ENCODE measurements around the gene OR8J1. TPM values are rescaled to one million over a fixed set of nuclear protein-coding genes. Genes with fewer than 3 reads are reported as not detected.

The OR8J1 gene
- total RNA-seq, 1 donor from 2014 or later: not detected

- Histone ChIP-seq H3K9me3 (ENCODE audit: low read depth) (no peaks in the 10 kb centered on the region), H3K4me2 (no peak overlapping the region), H3K27ac (no peak overlapping the region), H3K79me2 (ENCODE audit: low read depth) (no peaks in the 10 kb centered on the region), H4K20me1 (ENCODE audit: low read depth) (no peaks in the 10 kb centered on the region), H3K36me3 (no peaks in the 10 kb centered on the region), H3K4me1 (no peaks in the 10 kb centered on the region), H2AFZ (replicated peaks) (no peak overlapping the region), H3F3A (ENCODE audit: low read depth) (no peaks in the 10 kb centered on the region), H3K27me3 (no peaks in the 10 kb centered on the region), H3K4me3 (no peak overlapping the region), H3K9ac (no peak overlapping the region)
- Mint-ChIP-seq H3K4me1 (no peaks in the 10 kb centered on the region), H3K4me3 (no peak overlapping the region), H3K9me3 (no peaks in the 10 kb centered on the region), H3K27ac (no peak overlapping the region), H3K27me3 (ENCODE audit: insufficient read depth, low read depth) (no peaks in the 10 kb centered on the region), H3K36me3 (no peaks in the 10 kb centered on the region)
- TF ChIP-seq EZH2 (IDR thresholded peaks at IDR 0.05) (no peak), EZH2phosphoT487 (IDR thresholded peaks at IDR 0.05) (no peak), CTCF (IDR thresholded peaks at IDR 0.05) (no peak)
- no peak for DNase-seq (ENCODE audit: low spot score)
Observed at GRCh38 chr11:56331861-56332491, 22.1 kb upstream of the OR8J1 start.

DNA sequence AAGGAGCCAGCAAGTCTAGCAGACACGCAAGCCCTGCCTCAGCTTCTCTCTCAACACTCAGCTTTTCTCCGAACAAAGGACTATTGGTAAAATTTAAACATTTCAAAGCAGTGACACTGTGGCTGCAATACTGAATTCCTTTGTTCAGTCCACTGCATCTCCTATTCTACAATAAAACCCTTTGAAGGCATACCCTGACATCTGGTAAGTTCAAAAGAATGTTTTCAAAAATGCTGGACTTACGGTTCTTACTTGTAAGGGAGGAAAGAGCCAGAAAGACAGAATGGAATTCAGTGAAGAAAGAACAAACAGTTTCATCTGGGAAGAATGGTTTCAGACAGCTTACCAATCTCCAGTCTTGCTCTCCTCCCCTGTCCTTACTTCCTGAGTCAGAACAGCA is 20.9 kb upstream of the OR8J1 start:
- TF ChIP-seq EZH2 (IDR thresholded peaks at IDR 0.05) (no peak), CTCF (IDR thresholded peaks at IDR 0.05) (no peak), EZH2phosphoT487 (IDR thresholded peaks at IDR 0.05) (no peak)
- no peaks in the 10 kb centered on the region for H3K9me3 ChIP-seq (ENCODE audit: low read depth)
- Mint-ChIP-seq H3K27me3 (ENCODE audit: insufficient read depth, low read depth) (no peaks in the 10 kb centered on the region), H3K4me3 (no peak overlapping the region), H3K4me1 (no peaks in the 10 kb centered on the region), H3K9me3 (peaks cover 4% of the 10 kb centered on the region), H3K27ac (no peak overlapping the region), H3K36me3 (no peaks in the 10 kb centered on the region)
- no peaks in the 10 kb centered on the region for H3F3A ChIP-seq (ENCODE audit: low read depth)
- no peak overlapping the region for H3K4me2 ChIP-seq
- no peaks in the 10 kb centered on the region for H3K27me3 ChIP-seq
- H3K4me1 ChIP-seq: no peaks in the 10 kb centered on the region
- DNase-seq (ENCODE audit: low spot score): no peak
- H3K27ac ChIP-seq: no peak overlapping the region
- no peaks in the 10 kb centered on the region for H3K79me2 ChIP-seq (ENCODE audit: low read depth)
- H4K20me1 ChIP-seq (ENCODE audit: low read depth): no peaks in the 10 kb centered on the region
- no peaks in the 10 kb centered on the region for H3K36me3 ChIP-seq
- H3K9ac ChIP-seq: no peak overlapping the region
- H2AFZ ChIP-seq (replicated peaks): peak overlapping the region; percentile 88
- no peak overlapping the region for H3K4me3 ChIP-seq

DNA sequence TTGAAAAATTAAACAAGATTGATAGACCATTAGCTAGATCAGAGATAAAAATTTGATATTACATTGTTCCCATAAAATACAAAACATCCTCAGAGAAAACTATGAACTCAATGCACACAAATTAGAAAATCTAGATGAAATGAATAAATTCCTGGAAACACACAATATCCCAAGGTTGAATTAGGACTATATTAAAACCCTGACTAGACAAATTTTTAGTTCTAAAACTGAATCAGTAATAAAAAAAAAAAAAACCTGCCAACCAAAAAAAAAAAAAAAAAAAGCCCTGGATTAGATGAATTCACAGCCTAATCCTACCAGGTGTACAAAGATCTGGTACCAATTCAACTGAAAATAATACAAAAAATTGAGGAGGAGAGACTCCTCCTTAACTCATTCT is 13.8 kb upstream of the OR8J1 start:
- H3K27me3 Mint-ChIP-seq (ENCODE audit: insufficient read depth, low read depth): no peaks in the 10 kb centered on the region
- peaks cover 7% of the 10 kb centered on the region for H3K9me3 Mint-ChIP-seq

GRCh38 chr11:56345739-56346138 is 8.4 kb upstream of the OR8J1 start, which contains the start of gene OR8K1:
TSS of gene OR8K1 (plus strand) at chr11:56346039. CDS start at chr11:56346039, 0 bp downstream.
- Mint-ChIP-seq H3K9me3 (peaks cover under 1% of the 10 kb centered on the region), H3K4me3 (no peak within 1 kb of the TSS), H3K27ac (no peak within 1 kb of the TSS), H3K4me1 (no peaks in the 10 kb centered on the region), H3K36me3 (no peaks in the 10 kb centered on the region), H3K27me3 (ENCODE audit: insufficient read depth, low read depth) (no peaks in the 10 kb centered on the region)
- no peaks in the 10 kb centered on the region for H3F3A ChIP-seq (ENCODE audit: low read depth)
- no peak for TF ChIP-seq EZH2 (IDR thresholded peaks at IDR 0.05)
- no peak for TF ChIP-seq EZH2phosphoT487 (IDR thresholded peaks at IDR 0.05)
- TF ChIP-seq CTCF (IDR thresholded peaks at IDR 0.05): no peak
- no peaks in the 10 kb centered on the region for H3K27me3 ChIP-seq
- no peaks in the 10 kb centered on the region for H3K36me3 ChIP-seq
- H3K9me3 ChIP-seq (ENCODE audit: low read depth): no peaks in the 10 kb centered on the region
- no peak for DNase-seq (ENCODE audit: low spot score)
- H3K4me2 ChIP-seq: no peak within 1 kb of the TSS
- H3K4me3 ChIP-seq: no peak within 1 kb of the TSS
- no peak within 1 kb of the TSS for H3K9ac ChIP-seq
- no peak within 1 kb of the TSS for H3K27ac ChIP-seq
- H2AFZ ChIP-seq (replicated peaks): no peak within 1 kb of the TSS
- H3K79me2 ChIP-seq (ENCODE audit: low read depth): no peaks in the 10 kb centered on the region
- H3K4me1 ChIP-seq: no peaks in the 10 kb centered on the region
- H4K20me1 ChIP-seq (ENCODE audit: low read depth): no peaks in the 10 kb centered on the region

More for the DNA sequence above, 13.8 kb upstream of the OR8J1 start:
- H3K4me2 ChIP-seq: no peak overlapping the region
- H2AFZ ChIP-seq (replicated peaks): no peak overlapping the region
- no peaks in the 10 kb centered on the region for H4K20me1 ChIP-seq (ENCODE audit: low read depth)
- no peak overlapping the region for H3K9ac ChIP-seq
- no peaks in the 10 kb centered on the region for H3K9me3 ChIP-seq (ENCODE audit: low read depth)
- DNase-seq (ENCODE audit: low spot score): no peak
- Mint-ChIP-seq H3K27ac (no peak overlapping the region), H3K4me1 (no peaks in the 10 kb centered on the region), H3K4me3 (no peak overlapping the region), H3K36me3 (no peaks in the 10 kb centered on the region)
- TF ChIP-seq EZH2 (IDR thresholded peaks at IDR 0.05): no peak
- no peaks in the 10 kb centered on the region for H3K36me3 ChIP-seq
- no peak overlapping the region for H3K27ac ChIP-seq
- no peaks in the 10 kb centered on the region for H3F3A ChIP-seq (ENCODE audit: low read depth)
- no peaks in the 10 kb centered on the region for H3K27me3 ChIP-seq
- no peak overlapping the region for H3K4me3 ChIP-seq
- no peaks in the 10 kb centered on the region for H3K4me1 ChIP-seq
- H3K79me2 ChIP-seq (ENCODE audit: low read depth): no peaks in the 10 kb centered on the region

Measured in neural progenitor cell (in vitro differentiated cells).